Tibial artery (tissue), 4 donors: ENCODE results near the gene ATXN7L1.

Source experiments
- DNase-seq, 2 donors: peaks; one replicate each; pipeline ENCODE4 v3.0.0-alpha.2; 2019
- H3K27ac ChIP-seq, 2 donors: fragments of 200-600 bp; sonication (generic) in 1 of 2; 1 replicate in 1 of 2; 2 replicates in 1 of 2; pipeline ENCODE4 v1.5.1; 2018 to 2019; ENCODE audit warnings: mild to moderate bottlenecking in 1 of 2
- H3K27me3 ChIP-seq, 2 donors: fragments of 200-600 bp; sonication (generic) in 1 of 2; one replicate each; pipeline versions ENCODE4 v1.5.1 to v1.6.0; 2016 to 2019
- H3K36me3 ChIP-seq, 3 donors: fragments of 200-600 bp; sonication (generic) in 2 of 3; one replicate each; pipeline ENCODE4 v1.5.1; 2016 to 2019; ENCODE audit warnings: mild to moderate bottlenecking in 2 of 3
- H3K4me1 ChIP-seq, 4 donors: fragments of 200-600 bp; sonication (generic) in 2 of 4; 1 replicate in 3 of 4; 2 replicates in 1 of 4; pipeline ENCODE4 v1.5.1; 2016 to 2019
- H3K4me3 ChIP-seq, 2 donors: fragments of 200-600 bp; sonication (generic) in 1 of 2; 1 replicate in 1 of 2; 2 replicates in 1 of 2; pipeline ENCODE4 v1.5.1; 2018 to 2019; ENCODE audit warnings: mild to moderate bottlenecking in 2 of 2
- H3K9me3 ChIP-seq, 3 donors: fragments of 200-600 bp; sonication (generic) in 1 of 3; one replicate each; pipeline ENCODE4 v1.5.1; 2016 to 2019
- CTCF ChIP-seq, 2 experiments: fragments of 200-600 bp in 1 of 2; fragments of 450-650 bp in 1 of 2; IDR thresholded peaks; one replicate each; pipeline ENCODE4 v1.5.1; 2017 to 2019; ENCODE audit warnings: antibody characterized with exemption in 2 of 2, mild to moderate bottlenecking in 1 of 2, moderate library complexity in 1 of 2
- intact Hi-C: fragments of 100-400 bp; cut with DNase I; formaldehyde crosslinking; loops from one replicate; pipeline ENCODE4 v1.15.0; 2023; ENCODE audit warnings: low total_unique reads

ATXN7L1 gene

DNA sequence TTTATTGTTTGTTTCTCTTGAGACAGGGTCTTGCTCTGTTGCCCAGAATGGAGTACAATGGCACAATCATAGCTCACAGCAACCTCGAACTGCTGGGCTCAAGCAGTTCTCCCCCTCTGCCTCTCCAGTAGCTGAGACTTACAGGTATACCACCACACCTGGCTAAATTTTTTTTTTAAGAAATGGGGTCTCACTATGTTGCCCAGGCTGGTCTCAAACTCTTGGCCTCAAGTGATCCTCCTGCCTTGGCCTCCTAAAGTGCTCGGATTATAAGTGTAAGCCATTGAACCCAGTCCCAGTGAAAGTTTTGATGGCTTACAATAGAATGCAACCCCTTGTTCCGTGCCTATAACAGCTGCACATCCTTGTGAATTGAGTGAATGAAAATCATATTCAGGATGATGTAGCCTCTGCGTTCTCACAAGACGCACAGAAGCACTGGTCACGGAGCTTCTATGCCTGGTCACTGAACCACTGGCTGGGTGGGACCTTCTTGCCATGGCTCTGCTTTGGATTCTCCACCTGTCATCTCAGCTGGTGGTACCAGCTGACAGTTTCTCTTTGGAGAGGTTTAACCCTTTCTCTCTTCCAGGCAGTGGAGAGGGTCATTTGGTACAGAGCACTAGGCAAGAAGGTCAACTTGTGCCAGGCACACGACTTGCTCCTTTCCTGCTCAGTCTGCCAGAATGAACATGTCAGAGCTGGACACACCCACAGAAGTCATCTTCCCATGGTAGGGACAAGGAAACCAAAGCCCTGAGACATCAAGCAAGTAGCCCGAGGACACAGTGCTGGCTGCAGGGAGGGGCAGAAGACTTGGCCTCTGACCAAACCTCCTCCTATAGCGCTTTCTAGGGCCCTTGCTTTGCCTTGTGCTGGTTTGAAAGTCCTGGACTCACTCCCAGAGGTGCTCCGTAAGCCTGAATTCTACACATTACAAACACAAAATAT lies 89.6 kb downstream of the ATXN7L1 start:
- intact Hi-C loops, result no loop called here
- Histone ChIP-seq H3K27ac (no peak overlapping the region), H3K27me3 (no peaks in the 10 kb centered on the region), H3K9me3 (no peaks in the 10 kb centered on the region), H3K4me1 (no peaks in the 10 kb centered on the region), H3K36me3 (peaks cover 6 to 9% (median 9%) of the 10 kb centered on the region in 3 donors), H3K4me3 (no peak overlapping the region)
- DNase-seq, result no peak
- no peak for TF ChIP-seq CTCF (IDR thresholded peaks at IDR 0.05)

- Histone ChIP-seq H3K27ac (no peak overlapping the region), H3K9me3 (no peaks in the 10 kb centered on the region), H3K4me1 (no peaks in the 10 kb centered on the region), H3K36me3 (no peaks in the 10 kb centered on the region), H3K27me3 (no peaks in the 10 kb centered on the region), H3K4me3 (no peak overlapping the region)
- intact Hi-C loops, result no loop called here
- DNase-seq, result no peak
- TF ChIP-seq CTCF (IDR thresholded peaks at IDR 0.05), result no peak
Observed at GRCh38 chr7:105782391-105783042, 93.9 kb downstream of the ATXN7L1 start.

- no peaks in the 10 kb centered on the region for H3K9me3 ChIP-seq
- DNase-seq, result no peak
- no peak overlapping the region for H3K27ac ChIP-seq
- H3K4me1 ChIP-seq, result peaks cover 0 to 5% (median 0%) of the 10 kb centered on the region in 4 donors
- H3K36me3 ChIP-seq, result no peaks in the 10 kb centered on the region
- no peak for TF ChIP-seq CTCF (IDR thresholded peaks at IDR 0.05)
- intact Hi-C loops, result no loop called here
- no peaks in the 10 kb centered on the region for H3K27me3 ChIP-seq
- H3K4me3 ChIP-seq, result no peak overlapping the region
Observed at GRCh38 chr7:105779856-105780780, 96.3 kb downstream of the ATXN7L1 start.

GRCh38 chr7:105778956-105779355 lies 97.4 kb downstream of the ATXN7L1 start:
- no peak for TF ChIP-seq CTCF (IDR thresholded peaks at IDR 0.05)
- no peak for DNase-seq
- H3K36me3 ChIP-seq, result no peaks in the 10 kb centered on the region
- peaks cover 0 to 5% (median 0%) of the 10 kb centered on the region in 4 donors for H3K4me1 ChIP-seq
- no peaks in the 10 kb centered on the region for H3K27me3 ChIP-seq
- no peaks in the 10 kb centered on the region for H3K9me3 ChIP-seq
- intact Hi-C loops, result no loop called here
- H3K4me3 ChIP-seq, result no peak overlapping the region
- H3K27ac ChIP-seq, result no peak overlapping the region
